Glutamatergic neuron (in vitro differentiated cells): ENCODE results near the gene ANGPTL2. TPM values are rescaled to one million over a fixed set of nuclear protein-coding genes. Genes with fewer than 3 reads are reported as not detected.

ENCODE experiments used
- DNase-seq: peaks from one replicate; pipeline ENCODE4 v3.0.0; 2022
- H3K27ac Mint-ChIP-seq: one replicate; pipeline ENCODE4 v1.8.0; 2020; ENCODE audit warnings: mild to moderate bottlenecking, mixed read lengths, inconsistent platforms; ENCODE audit not compliant: unreplicated experiment
- H3K27me3 Mint-ChIP-seq: one replicate; pipeline ENCODE4 v1.8.0; 2020; ENCODE audit warnings: mild to moderate bottlenecking, moderate library complexity, mixed read lengths, inconsistent platforms; ENCODE audit not compliant: unreplicated experiment
- H3K36me3 Mint-ChIP-seq: one replicate; pipeline ENCODE4 v1.8.0; 2020; ENCODE audit warnings: mild to moderate bottlenecking, mixed read lengths, inconsistent platforms; ENCODE audit not compliant: unreplicated experiment
- H3K4me1 Mint-ChIP-seq: one replicate; pipeline ENCODE4 v1.8.0; 2020; ENCODE audit warnings: mild to moderate bottlenecking, low read depth, mixed read lengths, inconsistent platforms; ENCODE audit not compliant: unreplicated experiment
- H3K4me3 Mint-ChIP-seq: one replicate; pipeline ENCODE4 v1.8.0; 2020; ENCODE audit warnings: mild to moderate bottlenecking, mixed read lengths, inconsistent platforms; ENCODE audit not compliant: unreplicated experiment
- H3K9me3 Mint-ChIP-seq: one replicate; pipeline ENCODE4 v1.8.0; 2020; ENCODE audit warnings: mild to moderate bottlenecking, moderate library complexity, mixed read lengths, inconsistent platforms; ENCODE audit not compliant: unreplicated experiment
- CTCF ChIP-seq: fragments of 200-600 bp; sonication (generic); IDR thresholded peaks from one replicate; pipeline ENCODE4 v1.5.0; 2021; ENCODE audit not compliant: partially characterized antibody, unreplicated experiment
- total RNA-seq: library from RNA; stranded (reverse); fragmentation: NEBNext Ultra II Directional; extraction: Animal tissue kit (Norgen Biotek cat#: 25700); gene quantifications from one replicate; pipeline ENCODE4 v1.2.1, GENCODE V29; 2021; ENCODE audit not compliant: unreplicated experiment

ANGPTL2 gene
- total RNA-seq, 1 donor from 2014 or later: 55.5 TPM

- Mint-ChIP-seq H3K36me3 (peaks cover 4% of the 10 kb centered on the region), H3K4me3 (no peak overlapping the region), H3K9me3 (peaks cover 7% of the 10 kb centered on the region), H3K4me1 (peaks cover 41% of the 10 kb centered on the region), H3K27ac (peak overlapping the region; percentile 65), H3K27me3 (peaks cover 4% of the 10 kb centered on the region)
- no peak for DNase-seq
- no peak for TF ChIP-seq CTCF
Observed at GRCh38 chr9:127136880-127137639, 14.6 kb upstream of the ANGPTL2 start.

GRCh38 chr9:127136081-127136879, 13.8 kb upstream of the ANGPTL2 start:
- peaks cover 6% of the 10 kb centered on the region for H3K27me3 Mint-ChIP-seq
- peaks cover 4% of the 10 kb centered on the region for H3K36me3 Mint-ChIP-seq
- no peak for DNase-seq
- H3K4me1 Mint-ChIP-seq: peaks cover 49% of the 10 kb centered on the region
- TF ChIP-seq CTCF: no peak
- H3K4me3 Mint-ChIP-seq: no peak overlapping the region
- peak overlapping the region; percentile 65 for H3K27ac Mint-ChIP-seq
- H3K9me3 Mint-ChIP-seq: peaks cover 9% of the 10 kb centered on the region

- no peak overlapping the region for H3K4me3 Mint-ChIP-seq
- peaks cover 14% of the 10 kb centered on the region for H3K27me3 Mint-ChIP-seq
- H3K27ac Mint-ChIP-seq: peak overlapping the region; percentile 56
- TF ChIP-seq CTCF: no peak
- H3K9me3 Mint-ChIP-seq: peaks cover 18% of the 10 kb centered on the region
- peaks cover 4% of the 10 kb centered on the region for H3K36me3 Mint-ChIP-seq
- H3K4me1 Mint-ChIP-seq: peaks cover 54% of the 10 kb centered on the region
- no peak for DNase-seq
Observed at GRCh38 chr9:127135056-127135745, 12.8 kb upstream of the ANGPTL2 start.

GRCh38 chr9:127133739-127134167, 11.3 kb upstream of the ANGPTL2 start:
- H3K36me3 Mint-ChIP-seq: peaks cover 4% of the 10 kb centered on the region
- peaks cover 14% of the 10 kb centered on the region for H3K27me3 Mint-ChIP-seq
- peak overlapping the region; percentile 91 for H3K27ac Mint-ChIP-seq
- H3K9me3 Mint-ChIP-seq: peaks cover 13% of the 10 kb centered on the region
- peak; percentile 42 for DNase-seq
- peak overlapping the region; percentile 32 for H3K4me3 Mint-ChIP-seq
- H3K4me1 Mint-ChIP-seq: peaks cover 62% of the 10 kb centered on the region
- no peak for TF ChIP-seq CTCF
